Activated naive CD4-positive, alpha-beta T cell treated with Interleukin-2 at 50 U/mL for 16 hours (primary cell): ENCODE measurements around the gene MORN4.
A peak's percentile ranks its signal among the peaks of the same experiment; 100 is the strongest.
"Not testable (repeated sequence)": the region's sequence is repeated elsewhere in the genome, so short reads cannot be mapped to it uniquely, and the experiment has no call there.

Source experiments
- DNase-seq: peaks from one replicate; pipeline ENCODE4 v3.0.0-alpha.2; 2020

Gene MORN4

DNA sequence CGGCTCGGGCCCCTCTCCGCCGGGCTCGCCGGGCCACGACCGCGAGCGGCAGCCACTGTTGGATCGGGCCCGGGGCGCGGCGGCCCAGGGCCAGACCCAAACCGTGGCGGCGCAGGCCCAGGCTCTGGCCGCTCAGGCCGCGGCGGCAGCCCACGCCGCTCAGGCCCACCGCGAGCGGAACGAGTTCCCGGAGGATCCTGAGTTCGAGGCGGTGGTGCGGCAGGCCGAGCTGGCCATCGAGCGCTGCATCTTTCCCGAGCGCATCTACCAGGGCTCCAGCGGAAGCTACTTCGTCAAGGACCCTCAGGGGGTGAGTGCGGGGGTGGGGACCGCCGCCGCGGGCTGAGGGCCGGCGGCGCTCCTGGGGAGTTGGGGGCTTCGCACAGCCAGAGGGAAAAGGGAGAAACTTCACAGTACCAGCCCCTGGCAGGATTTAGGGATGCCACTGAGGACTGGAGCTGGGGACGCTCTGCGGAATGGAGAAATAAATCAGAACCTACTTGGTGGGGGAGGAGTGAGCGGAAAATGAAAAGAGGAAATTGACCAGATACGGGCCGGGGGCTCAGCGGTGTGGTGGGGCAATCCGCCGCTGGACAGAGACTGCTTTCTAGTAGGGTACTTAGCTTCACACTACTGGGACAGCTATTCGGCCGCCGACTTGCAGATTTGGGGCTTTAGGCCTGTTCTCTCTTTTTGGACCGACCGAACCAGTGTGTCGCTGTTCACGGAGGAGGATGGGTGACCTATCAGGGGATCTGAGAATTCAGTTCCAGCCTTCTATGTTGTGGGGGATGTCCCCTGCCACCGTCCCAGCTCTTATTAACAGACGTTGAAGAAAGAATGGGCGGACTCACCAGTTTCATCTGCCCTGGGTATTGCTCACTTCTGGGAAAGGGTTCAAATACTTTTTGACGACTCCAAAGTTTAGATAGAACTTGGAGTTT, 7.8 kb upstream of the MORN4 start:
- DNase-seq, result peak; percentile 23

DNA sequence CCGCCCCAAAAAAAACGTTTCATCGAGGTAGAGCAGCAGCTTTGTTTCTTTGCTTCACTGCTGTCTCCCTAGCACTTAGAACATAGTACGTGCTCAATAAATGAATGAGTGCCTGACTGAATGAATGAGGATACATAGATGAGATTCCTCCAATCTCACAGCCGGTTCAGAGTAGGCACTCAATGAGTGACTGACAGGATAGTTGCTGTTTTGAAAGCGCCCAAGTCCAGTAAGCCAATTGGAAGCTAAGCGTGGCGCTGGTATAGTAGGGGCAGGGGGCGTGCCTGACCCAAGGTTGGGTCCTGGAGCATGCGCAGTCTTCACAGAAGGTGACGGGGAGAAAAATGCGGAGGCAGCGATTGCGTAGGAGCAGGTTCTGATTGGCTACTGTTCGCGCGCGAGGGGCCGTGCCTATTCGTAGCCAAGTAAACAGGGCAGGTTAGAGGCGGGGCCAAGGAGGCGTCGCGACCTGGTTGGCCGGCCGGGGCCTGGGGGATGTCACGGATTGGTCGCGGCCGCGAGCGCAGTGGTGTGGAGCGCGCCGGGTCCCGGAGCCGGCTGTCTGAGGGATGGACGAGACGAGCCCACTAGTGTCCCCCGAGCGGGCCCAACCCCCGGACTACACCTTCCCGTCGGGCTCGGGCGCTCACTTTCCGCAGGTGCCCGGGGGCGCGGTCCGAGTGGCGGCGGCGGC, 7.0 kb upstream of the MORN4 start, which contains the start of gene PI4K2A:
Gene PI4K2A, plus strand, starts transcription at position 498 of the 694 bp plus-strand sequence. Its CDS starts 72 bp downstream, at position 570.
- DNase-seq, result peak; percentile 99

GRCh38 chr10:97639090-97639489, 5.8 kb upstream of the MORN4 start:
- not testable (repeated sequence) for DNase-seq

GRCh38 chr10:97635577-97635976, 2.3 kb upstream of the MORN4 start:
- DNase-seq, result no peak

DNA sequence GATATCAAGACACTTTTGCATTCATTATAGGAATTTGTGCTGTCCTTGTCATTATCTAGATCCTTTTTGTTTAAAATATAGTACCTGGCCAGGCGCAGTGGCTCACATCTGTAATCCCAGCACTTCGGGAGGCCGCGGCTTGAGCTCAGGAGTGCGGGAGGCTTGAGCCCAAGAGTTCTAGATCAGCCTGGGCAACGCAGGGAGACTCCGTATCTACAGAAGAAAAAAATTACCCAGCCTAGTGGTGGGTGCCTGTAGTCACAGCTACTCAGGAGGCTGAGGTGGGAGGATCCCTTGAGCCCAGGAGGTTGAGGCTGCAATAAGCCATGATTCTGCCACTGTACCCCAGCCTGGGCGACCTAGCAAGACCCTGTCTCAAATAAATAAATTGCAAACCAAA, 621 bp upstream of the MORN4 start:
- peak; percentile 11 for DNase-seq

GRCh38 chr10:97631098-97631497, 2.2 kb downstream of the MORN4 start:
- no peak for DNase-seq

- DNase-seq, result no peak
Measured at GRCh38 chr10:97629289-97629688, 4.0 kb downstream of the MORN4 start.

DNA sequence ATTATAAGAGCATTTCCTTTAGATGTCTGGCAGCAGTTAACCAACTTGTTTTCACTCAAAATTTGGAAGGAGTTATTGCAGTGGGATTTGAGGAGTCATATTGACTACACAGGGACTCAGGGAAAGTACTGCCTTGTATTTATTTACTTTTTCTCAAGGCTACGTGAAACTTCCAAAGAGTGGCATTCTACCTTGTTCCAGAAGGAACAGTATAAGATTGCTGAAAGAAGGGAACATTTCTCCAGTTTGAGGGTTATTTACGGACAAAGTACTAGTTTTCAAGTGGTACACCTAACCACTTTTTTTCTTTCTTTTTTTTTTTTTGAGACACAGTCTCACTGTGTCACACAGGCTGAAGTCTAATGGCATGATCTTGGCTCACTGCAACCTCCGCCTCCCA, 5.1 kb downstream of the MORN4 start:
- DNase-seq, result no peak

DNA sequence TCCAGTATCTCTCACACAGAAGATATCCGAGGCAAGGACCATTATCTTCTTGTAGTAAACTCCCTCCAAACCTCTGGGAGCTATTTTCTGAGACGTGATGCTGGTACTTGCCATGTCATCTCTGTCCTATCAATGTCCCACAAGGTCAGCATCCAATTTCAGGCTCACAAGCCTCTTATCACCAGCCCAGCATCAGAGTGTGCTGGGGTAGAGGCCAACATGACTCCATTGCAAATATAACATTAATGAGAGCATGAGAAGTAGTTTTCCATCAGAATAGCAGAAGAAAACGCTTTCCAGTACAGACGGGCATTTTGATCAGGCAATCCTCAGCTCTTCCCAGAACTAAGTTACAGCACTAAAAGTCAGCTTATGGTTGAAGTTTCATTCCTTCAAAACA, 5.6 kb downstream of the MORN4 start:
- DNase-seq, result no peak

DNA sequence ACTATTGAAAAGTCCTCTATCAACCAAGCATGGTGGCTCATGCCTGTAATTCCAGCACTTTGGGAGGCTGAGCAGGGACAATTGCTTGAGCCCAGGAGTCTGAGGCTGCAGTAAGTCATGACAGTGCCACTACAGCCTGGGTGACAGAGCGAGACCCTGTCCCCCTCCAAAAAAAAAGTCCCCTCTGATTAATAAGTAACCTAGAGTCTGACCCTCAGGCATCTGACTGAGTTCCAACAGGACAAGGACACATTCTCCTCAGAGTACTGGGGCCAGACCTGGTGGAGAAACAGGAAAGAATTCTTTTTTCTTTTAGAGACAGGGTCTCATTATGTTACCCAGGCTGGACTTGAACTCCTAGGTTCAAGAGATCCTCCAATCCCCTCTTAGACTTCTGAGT, 10.0 kb downstream of the MORN4 start:
- no peak for DNase-seq

- no peak for DNase-seq
Measured at GRCh38 chr10:97618733-97619132, 14.6 kb downstream of the MORN4 start.

DNA sequence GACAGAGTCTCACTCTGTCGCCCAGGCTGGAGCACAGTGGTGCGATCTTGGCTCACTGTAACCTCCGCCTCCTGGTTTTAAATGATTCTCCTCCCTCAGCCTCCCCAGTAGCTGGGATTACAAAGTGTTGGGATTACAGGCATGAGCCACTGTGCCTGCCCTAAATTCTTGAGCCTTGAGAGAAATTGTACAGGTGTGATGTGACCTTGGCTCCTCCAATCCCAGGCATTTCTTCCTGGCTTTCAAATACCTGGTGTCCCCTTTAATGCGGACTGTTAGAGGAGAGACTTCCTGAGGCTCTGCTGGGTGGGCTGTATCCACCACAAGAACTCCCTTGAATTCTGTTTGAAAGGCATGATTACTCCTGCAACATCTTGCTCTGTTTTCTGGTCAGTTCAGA, 15.0 kb downstream of the MORN4 start:
- no peak for DNase-seq

DNA sequence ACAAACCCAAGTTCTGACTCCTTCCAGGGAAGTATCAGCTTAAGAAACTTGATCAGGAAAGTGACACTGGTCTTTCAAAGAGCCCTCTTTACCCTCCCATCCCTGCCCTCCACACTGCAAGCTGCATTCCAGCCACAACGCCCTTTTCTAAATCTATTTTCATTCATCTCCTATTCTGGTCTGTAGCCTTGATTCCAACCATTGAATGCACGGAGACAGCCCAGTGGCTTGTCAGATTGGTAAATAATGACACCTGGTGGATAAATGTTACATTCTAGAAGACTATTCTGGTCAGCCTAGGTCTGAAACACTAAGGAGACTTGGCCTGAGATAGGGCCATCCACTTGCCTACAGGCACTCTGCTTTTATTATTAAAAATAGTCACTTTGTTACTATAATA, 20.9 kb downstream of the MORN4 start:
- DNase-seq, result no peak

- no peak for DNase-seq
Measured at GRCh38 chr10:97611473-97611872, 21.8 kb downstream of the MORN4 start.

DNA sequence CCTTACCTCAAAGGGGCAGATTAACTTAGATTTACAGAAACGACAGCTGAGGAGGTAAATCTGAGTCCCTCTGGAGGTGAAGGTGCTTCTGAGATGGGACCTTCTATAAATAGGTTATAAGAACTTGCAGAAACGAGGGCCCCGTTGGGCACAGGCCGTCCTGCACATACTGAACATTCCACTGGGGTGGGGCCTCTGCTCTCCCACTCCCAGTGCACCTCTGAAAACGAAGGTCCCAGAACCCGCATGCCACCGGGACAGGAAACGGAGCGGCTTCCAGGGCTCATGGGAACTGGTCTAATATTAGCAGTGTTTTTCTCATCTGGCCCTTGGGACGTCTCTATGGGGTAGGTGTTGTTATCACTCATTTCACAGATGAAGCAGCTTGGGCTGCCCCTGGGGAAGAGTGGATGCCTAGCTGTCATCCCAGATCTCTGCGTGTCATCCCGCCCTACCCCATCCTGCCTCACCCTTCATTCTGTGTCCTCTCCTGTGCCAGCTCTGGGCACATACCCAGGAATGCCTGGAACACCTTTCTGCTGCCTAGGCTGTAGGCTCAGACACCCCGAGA, 24.2 kb downstream of the MORN4 start:
- no peak for DNase-seq

- no peak for DNase-seq
Measured at GRCh38 chr10:97607095-97607636, 26.1 kb downstream of the MORN4 start.

DNA sequence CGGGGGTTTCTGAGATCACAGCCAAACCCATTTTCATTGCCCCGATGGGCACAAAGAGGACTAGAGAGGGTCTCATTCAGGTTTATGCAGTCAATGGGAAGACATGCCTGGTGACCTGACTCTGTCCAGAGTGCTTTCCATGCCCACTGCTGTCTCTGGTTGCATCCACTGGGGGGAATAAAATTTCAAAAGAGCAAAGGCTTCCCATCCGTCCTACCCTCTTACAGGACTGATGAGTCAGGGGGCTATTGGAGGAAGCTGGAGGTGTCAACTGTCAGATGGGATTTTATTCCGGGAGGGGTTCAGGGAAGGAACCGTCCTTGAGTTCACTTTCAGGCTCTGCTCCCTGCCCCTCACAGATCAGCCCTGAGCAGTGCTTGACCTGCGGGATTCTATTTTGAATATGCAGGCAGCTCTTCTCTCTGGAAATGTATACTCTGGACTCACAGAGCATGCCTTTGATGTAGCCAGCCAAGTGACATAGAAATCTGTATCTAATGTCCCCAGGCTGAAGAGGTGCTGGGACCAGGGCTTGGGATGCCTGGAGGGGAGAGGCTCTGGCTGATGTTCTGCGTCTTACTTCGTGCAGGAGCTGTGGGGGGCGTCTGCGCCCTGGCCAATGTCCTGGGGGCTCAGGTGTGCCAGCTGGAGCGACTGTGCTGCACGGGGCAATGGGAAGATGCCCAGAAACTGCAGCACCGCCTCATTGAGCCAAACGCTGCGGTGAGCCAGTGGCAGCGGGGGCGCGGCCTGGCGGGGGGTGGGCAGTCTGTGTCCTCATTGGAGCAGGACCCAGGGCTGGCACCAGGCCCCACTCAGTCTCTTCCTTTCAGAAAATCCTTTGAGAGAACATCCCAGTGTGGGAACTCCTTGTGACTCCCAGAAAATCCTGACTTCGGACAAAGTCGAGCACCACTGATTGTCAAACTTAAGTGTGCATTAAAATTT, 31.8 kb downstream of the MORN4 start:
- no peak for DNase-seq

DNA sequence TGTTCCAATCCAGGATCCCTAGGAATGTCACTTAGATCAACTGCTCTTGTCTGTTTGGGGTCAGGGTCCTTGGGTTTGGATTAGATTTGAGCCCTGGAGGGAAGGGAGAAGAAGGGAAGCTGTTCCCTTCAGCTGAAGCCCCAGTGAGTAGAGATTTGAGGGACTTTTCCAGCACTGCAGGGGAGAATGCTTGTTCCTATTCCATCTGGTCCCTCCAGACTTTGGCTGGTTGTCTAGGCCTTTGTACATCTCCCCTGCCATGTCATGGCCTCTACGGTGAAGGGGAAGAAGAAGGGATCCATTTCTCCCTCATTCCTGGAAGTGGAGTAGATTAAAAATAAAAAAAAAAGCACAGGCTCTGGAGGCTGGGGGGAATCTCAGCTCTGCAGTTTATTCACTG, 32.7 kb downstream of the MORN4 start:
- DNase-seq, result no peak

DNA sequence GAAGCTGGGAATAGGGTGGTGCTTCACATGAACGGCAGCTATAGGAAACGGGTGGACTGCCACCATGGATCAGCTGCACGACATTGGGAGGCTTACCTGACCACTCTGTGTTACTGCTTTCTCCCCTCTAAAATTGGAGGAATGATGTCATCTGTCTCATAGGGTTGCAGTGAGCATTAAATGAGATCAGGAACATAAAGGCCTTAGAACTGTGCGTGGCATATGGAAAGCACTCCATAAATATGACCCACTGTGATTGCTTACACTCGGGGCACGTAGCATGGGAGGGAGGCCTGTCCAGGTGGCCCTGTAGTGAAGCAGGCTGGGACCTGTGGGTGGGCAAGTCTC, 34.1 kb downstream of the MORN4 start:
- DNase-seq, result no peak

GRCh38 chr10:97598407-97599271, 34.7 kb downstream of the MORN4 start:
- no peak for DNase-seq

DNA sequence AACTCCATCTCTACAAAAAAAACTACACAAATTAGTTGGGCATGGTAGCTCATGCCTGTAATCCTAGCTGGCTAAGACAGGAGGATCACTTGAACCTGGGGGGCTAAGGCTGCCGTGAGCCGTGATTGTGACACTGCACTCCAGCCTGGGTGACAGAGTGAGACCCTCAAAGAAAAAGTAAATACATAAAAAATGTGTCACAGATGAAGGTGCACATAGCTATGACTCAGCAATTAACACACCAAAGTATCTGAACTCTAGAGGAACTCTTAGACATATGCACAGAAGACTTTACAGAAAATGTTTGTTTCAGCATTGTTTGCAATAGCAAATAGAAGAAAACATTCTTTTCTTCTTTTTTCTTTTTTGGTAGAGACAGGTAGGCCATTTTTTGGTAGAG, 35.5 kb downstream of the MORN4 start:
- no peak for DNase-seq
